ENCODE measurements around the gene RERE. TPM values are rescaled to one million over a fixed set of nuclear protein-coding genes. Genes with fewer than 3 reads are reported as not detected.

RERE gene
- total RNA-seq, 2 donors from 2014 or later = 144 to 174 TPM

DNA sequence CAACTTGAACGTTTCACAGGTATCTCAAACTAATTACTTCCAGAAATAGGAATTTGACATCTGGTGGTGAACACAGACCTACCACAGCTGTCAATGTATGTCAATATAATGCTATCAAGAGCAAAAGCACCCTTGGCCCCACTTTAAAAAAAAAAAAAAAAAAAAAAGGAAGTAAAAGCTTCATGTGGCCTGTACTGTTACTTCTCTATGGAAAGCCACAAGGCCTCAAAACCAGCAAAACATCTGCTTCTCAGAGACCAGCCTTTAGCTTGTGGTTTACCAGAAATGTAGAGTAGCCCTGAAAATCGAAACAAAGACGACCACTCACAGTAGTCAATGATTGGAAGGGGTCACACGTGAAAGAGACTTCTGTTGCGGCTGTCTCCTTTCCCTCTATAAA, 389.9 kb downstream of the RERE start:
- peaks cover 19 to 64% of the 10 kb centered on the region in 2 donors for H3K4me1 ChIP-seq (ENCODE audit: control insufficient read depth in 1 of 2, low read depth in 2 of 2)
- DNase-seq (ENCODE audit: low spot score) (no peak), ATAC-seq (ENCODE audit: insufficient number of reproducible peaks, low FRiP score, low read depth) (no peak)
- TF ChIP-seq, protein P1, sequence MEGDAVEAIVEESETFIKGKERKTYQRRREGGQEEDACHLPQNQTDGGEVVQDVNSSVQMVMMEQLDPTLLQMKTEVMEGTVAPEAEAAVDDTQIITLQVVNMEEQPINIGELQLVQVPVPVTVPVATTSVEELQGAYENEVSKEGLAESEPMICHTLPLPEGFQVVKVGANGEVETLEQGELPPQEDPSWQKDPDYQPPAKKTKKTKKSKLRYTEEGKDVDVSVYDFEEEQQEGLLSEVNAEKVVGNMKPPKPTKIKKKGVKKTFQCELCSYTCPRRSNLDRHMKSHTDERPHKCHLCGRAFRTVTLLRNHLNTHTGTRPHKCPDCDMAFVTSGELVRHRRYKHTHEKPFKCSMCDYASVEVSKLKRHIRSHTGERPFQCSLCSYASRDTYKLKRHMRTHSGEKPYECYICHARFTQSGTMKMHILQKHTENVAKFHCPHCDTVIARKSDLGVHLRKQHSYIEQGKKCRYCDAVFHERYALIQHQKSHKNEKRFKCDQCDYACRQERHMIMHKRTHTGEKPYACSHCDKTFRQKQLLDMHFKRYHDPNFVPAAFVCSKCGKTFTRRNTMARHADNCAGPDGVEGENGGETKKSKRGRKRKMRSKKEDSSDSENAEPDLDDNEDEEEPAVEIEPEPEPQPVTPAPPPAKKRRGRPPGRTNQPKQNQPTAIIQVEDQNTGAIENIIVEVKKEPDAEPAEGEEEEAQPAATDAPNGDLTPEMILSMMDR (IDR thresholded peaks at IDR 0.05) = no peak
- H3K4me3 ChIP-seq = peak overlapping the region; percentile 1
- H3K27me3 ChIP-seq (replicated peaks; ENCODE audit: insufficient read depth) = no peaks in the 10 kb centered on the region
- no peaks in the 10 kb centered on the region for H3K36me3 ChIP-seq
- no peaks in the 10 kb centered on the region for H3K9me3 ChIP-seq
- peak overlapping the region; percentile 45 to 59 for H3K27ac ChIP-seq

DNA sequence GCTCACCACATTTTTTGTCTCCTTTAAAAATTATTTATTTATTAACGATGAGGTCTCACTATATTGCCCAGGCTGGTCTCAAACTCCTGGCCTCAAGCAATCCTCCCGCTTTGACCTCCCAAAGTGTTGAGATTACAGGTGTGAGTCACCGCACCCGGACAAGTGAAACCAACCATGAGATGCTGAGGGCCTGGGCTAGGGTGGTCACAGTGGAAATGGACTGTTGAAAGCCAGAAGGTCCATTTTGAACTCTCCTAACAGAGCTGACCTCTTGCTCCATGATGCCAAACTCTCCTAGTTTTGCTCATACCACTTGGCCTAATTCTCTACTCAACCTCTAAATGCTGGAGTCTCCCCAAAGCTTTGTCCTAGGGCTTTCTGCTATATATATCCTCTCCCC, 390.4 kb downstream of the RERE start:
- Histone ChIP-seq H3K4me3 (no peak overlapping the region), H3K27ac (peak overlapping the region; percentile 1 to 59), H3K9me3 (no peaks in the 10 kb centered on the region), H3K27me3 (replicated peaks; ENCODE audit: insufficient read depth) (no peaks in the 10 kb centered on the region), H3K4me1 (ENCODE audit: control insufficient read depth in 1 of 2, low read depth in 2 of 2) (peaks cover 19 to 64% of the 10 kb centered on the region in 2 donors), H3K36me3 (no peaks in the 10 kb centered on the region)
- TF ChIP-seq, protein P1 (IDR thresholded peaks at IDR 0.05) = no peak
- ATAC-seq (ENCODE audit: insufficient number of reproducible peaks, low FRiP score, low read depth) (no peak), DNase-seq (ENCODE audit: low spot score) (no peak)

DNA sequence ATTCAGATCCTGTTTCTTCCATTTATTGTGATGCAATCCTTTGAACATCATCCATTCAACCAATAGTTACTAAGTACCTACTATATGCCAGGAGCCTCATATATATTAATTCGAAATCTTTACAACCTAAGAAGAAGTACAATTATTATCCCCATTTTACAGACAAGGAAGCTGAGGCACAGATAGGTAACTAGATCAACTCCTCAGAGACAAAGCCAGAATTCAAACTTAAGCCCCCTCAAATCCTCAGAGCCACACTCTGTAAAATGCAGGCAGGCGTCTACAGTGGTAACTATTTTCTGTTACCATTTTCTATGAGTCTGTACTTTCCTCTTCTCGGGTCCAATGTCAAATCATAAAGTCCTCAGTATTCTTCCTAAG, 391.7 kb downstream of the RERE start:
- Histone ChIP-seq H3K36me3 (no peaks in the 10 kb centered on the region), H3K27ac (peak overlapping the region; percentile 96), H3K4me3 (no peak overlapping the region), H3K4me1 (ENCODE audit: control insufficient read depth in 1 of 2, low read depth in 2 of 2) (peaks cover 24 to 63% of the 10 kb centered on the region in 2 donors), H3K27me3 (replicated peaks; ENCODE audit: insufficient read depth) (no peaks in the 10 kb centered on the region), H3K9me3 (no peaks in the 10 kb centered on the region)
- no peak for ATAC-seq (ENCODE audit: insufficient number of reproducible peaks, low FRiP score, low read depth)
- no peak for DNase-seq (ENCODE audit: low spot score)
- TF ChIP-seq, protein P1 (IDR thresholded peaks at IDR 0.05) = no peak

DNA sequence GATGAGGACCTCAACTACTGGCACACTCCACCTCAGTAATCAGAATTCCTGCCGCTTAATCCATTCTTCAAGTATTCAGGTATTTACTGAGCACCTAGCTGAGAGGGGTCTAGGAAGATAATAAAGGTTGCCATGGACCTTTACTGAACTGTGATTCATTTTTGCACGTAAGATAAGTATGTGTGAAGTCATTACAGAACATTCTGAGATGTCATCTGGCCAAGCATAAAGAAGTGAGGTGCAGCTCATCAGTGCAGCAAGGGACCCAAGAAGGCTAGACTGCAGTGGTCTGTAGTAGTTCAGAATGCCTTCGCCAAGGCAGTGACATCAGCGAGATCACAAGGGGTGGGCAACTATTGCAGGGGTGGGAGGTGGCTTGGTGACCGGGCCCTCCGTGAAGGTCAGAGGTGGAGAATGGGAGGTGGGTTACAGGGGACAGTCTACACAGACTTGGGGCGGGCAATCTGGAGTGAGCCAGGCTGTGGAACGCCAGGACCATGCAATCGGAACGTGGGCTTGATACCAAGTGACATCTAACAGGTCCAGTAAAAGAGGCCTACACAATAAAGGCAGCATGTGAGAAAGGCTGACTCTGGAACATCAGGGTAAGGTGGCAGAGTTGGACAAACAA, 392.2 kb downstream of the RERE start:
- no peak for DNase-seq (ENCODE audit: low spot score)
- H3K36me3 ChIP-seq = peaks cover 4% of the 10 kb centered on the region
- peaks cover 29 to 63% of the 10 kb centered on the region in 2 donors for H3K4me1 ChIP-seq (ENCODE audit: control insufficient read depth in 1 of 2, low read depth in 2 of 2)
- H3K9me3 ChIP-seq = no peaks in the 10 kb centered on the region
- no peak for ATAC-seq (ENCODE audit: insufficient number of reproducible peaks, low FRiP score, low read depth)
- no peaks in the 10 kb centered on the region for H3K27me3 ChIP-seq (replicated peaks; ENCODE audit: insufficient read depth)
- H3K27ac ChIP-seq = peak overlapping the region; percentile 96
- TF ChIP-seq, protein P1 (IDR thresholded peaks at IDR 0.05) = no peak
- peak overlapping the region; percentile 82 for H3K4me3 ChIP-seq

DNA sequence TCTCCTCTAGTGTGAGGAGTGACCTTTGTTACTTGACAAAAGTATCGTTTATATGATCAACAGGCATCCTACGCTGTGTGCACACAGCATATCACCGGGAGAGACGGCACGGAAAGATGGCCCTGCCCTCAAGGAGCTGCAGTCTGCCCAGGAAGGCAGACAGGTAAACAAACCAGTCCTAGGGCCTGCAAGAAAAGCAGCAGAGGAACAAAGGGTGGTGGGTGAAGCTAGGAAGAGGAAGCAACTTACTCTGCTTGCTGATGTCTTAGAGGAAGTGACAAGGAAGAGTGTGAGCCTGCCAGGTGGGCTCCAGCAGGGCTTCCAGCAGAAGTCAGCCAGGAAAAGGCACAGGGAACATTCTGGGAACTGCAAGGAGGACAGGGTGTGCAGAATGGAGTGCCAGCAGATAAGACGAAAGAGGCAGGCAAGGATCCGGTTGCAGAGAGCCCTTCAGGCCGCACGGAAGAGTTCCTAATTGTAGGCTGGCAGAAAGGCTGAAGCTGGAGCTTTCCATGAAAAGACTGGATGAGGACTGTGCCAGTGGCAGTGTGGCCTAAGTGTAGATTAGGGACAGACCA, 392.8 kb downstream of the RERE start:
- Histone ChIP-seq H3K27ac (peak overlapping the region; percentile 96), H3K36me3 (peaks cover 7% of the 10 kb centered on the region), H3K27me3 (replicated peaks; ENCODE audit: insufficient read depth) (no peaks in the 10 kb centered on the region), H3K4me3 (peak overlapping the region; percentile 82), H3K4me1 (ENCODE audit: control insufficient read depth in 1 of 2, low read depth in 2 of 2) (peaks cover 36 to 64% of the 10 kb centered on the region in 2 donors), H3K9me3 (no peaks in the 10 kb centered on the region)
- TF ChIP-seq, protein P1 (IDR thresholded peaks at IDR 0.05) = no peak
- DNase-seq (ENCODE audit: low spot score) (peak; percentile 15), ATAC-seq (ENCODE audit: insufficient number of reproducible peaks, low FRiP score, low read depth) (peak; percentile 10)
